PC-9 (cell line): ENCODE data around the gene GARNL3. TPM values are rescaled to one million over a fixed set of nuclear protein-coding genes. Genes with fewer than 3 reads are reported as not detected.

ENCODE experiments used
- BruUV-seq: library from RNA; stranded (reverse); fragments of 400-500 nt; replicated peaks from 2 replicates; lab custom pipeline; 2021; lab: Mats Ljungman, UMichigan
- CTCF ChIA-PET: fragments of 300-600 bp; sonication (Branson Sonifier 250); formaldehyde crosslinking; loops from one replicate; lab custom pipeline; 2022; ENCODE audit warnings: antibody characterized with exemption; lab: Charles Lee
- POLR2A ChIA-PET: fragments of 300-600 bp; sonication (Branson Sonifier 250); formaldehyde crosslinking; loops from one replicate; lab custom pipeline; 2022; ENCODE audit warnings: antibody characterized with exemption; ENCODE audit not compliant: unreplicated experiment; lab: Charles Lee
- DNase-seq, 2 experiments: peaks; one replicate each; pipeline versions ENCODE4 v3.0.0 to v3.0.0-alpha.2; 2015 to 2022; ENCODE audit warnings: mixed read lengths in 1 of 2
- H2AFZ ChIP-seq: fragments of 200-600 bp; sonication (generic); 2 replicates; pipeline ENCODE4 v1.8.1; 2017; ENCODE audit warnings: antibody characterized with exemption
- H3F3A ChIP-seq: fragments of 200-600 bp; sonication (generic); 2 replicates; pipeline ENCODE4 v1.8.1; 2017; ENCODE audit warnings: antibody characterized with exemption, mild to moderate bottlenecking, low read depth; ENCODE audit not compliant: insufficient read depth
- H3K27ac ChIP-seq: fragments of 200-600 bp; sonication (generic); 2 replicates; pipeline ENCODE4 v1.6.1; 2016; ENCODE audit warnings: mixed run types
- H3K27me3 ChIP-seq: fragments of 200-600 bp; sonication (generic); 2 replicates; pipeline ENCODE4 v1.6.1; 2016; ENCODE audit warnings: low read depth, mixed run types; ENCODE audit not compliant: insufficient read depth
- H3K36me3 ChIP-seq: fragments of 200-600 bp; sonication (generic); 2 replicates; pipeline ENCODE4 v1.6.1; 2016; ENCODE audit warnings: low read depth, mixed run types
- H3K4me1 ChIP-seq: fragments of 200-600 bp; sonication (generic); replicated peaks from 2 replicates; pipeline ENCODE4 v1.6.1; 2016; ENCODE audit warnings: mixed run types; ENCODE audit not compliant: insufficient read depth
- H3K4me2 ChIP-seq: fragments of 200-600 bp; sonication (generic); 2 replicates; pipeline ENCODE4 v1.6.1; 2017; ENCODE audit warnings: mixed run types
- H3K4me3 ChIP-seq: fragments of 200-600 bp; sonication (generic); 2 replicates; pipeline ENCODE4 v1.6.1; 2016; ENCODE audit warnings: mixed run types
- H3K79me2 ChIP-seq: fragments of 200-600 bp; sonication (generic); 2 replicates; pipeline ENCODE4 v1.6.1; 2017; ENCODE audit warnings: low read depth, mixed run types
- H3K9me2 ChIP-seq: fragments of 200-600 bp; sonication (generic); 2 replicates; pipeline ENCODE4 v1.8.1; 2017; ENCODE audit warnings: mild to moderate bottlenecking; ENCODE audit not compliant: insufficient read depth
- H3K9me3 ChIP-seq: fragments of 200-600 bp; sonication (generic); 2 replicates; pipeline ENCODE4 v1.8.1; 2016; ENCODE audit warnings: low read depth; ENCODE audit not compliant: insufficient read depth
- H4K20me1 ChIP-seq: fragments of 200-600 bp; sonication (generic); 2 replicates; pipeline ENCODE4 v1.8.1; 2017; ENCODE audit not compliant: insufficient read depth
- CTCF ChIP-seq: fragments of 200-600 bp; sonication (generic); conservative IDR thresholded peaks from 2 replicates; pipeline ENCODE4 v1.6.1; 2017; ENCODE audit warnings: mixed run types, antibody characterized with exemption, mild to moderate bottlenecking, moderate library complexity
- EZH2 ChIP-seq: fragments of 200-600 bp; sonication (generic); IDR thresholded peaks from 2 replicates; pipeline ENCODE4 v1.8.0; 2017; ENCODE audit warnings: antibody characterized with exemption, low read depth
- intact Hi-C: fragments of 100-400 bp; cut with micrococcal nuclease; formaldehyde crosslinking; loops from one replicate; pipeline ENCODE4 v1.10.0; 2022; ENCODE audit not compliant: unreplicated experiment
- total RNA-seq: library from RNA; stranded (reverse); gene quantifications from 2 replicates; pipeline ENCODE4 v1.2.3, GENCODE V29; 2021

GARNL3 gene
- total RNA-seq, 1 experiment from 2014 or later = 10.8 TPM

GRCh38 chr9:127292415-127292814 is 27.8 kb downstream of the GARNL3 start:
- Histone ChIP-seq H3K9me3 (no peaks in the 10 kb centered on the region), H3K27ac (no peak overlapping the region), H4K20me1 (no peaks in the 10 kb centered on the region), H3K4me1 (no peaks in the 10 kb centered on the region), H3K4me2 (no peak overlapping the region), H3K4me3 (no peak overlapping the region), H3K27me3 (no peaks in the 10 kb centered on the region), H3K79me2 (no peaks in the 10 kb centered on the region), H3K9me2 (no peaks in the 10 kb centered on the region), H2AFZ (no peak overlapping the region), H3F3A (no peaks in the 10 kb centered on the region), H3K36me3 (no peaks in the 10 kb centered on the region)
- ChIA-PET POLR2A (no interaction called here), CTCF (no interaction called here)
- no TSS peak for BruUV-seq
- TF ChIP-seq EZH2 (no peak), CTCF (no peak)
- intact Hi-C loops = no loop called here
- DNase-seq = no peak

- no peaks in the 10 kb centered on the region for H3K4me1 ChIP-seq
- ChIA-PET CTCF (no interaction called here), POLR2A (no interaction called here)
- no peak for DNase-seq
- no peaks in the 10 kb centered on the region for H3K36me3 ChIP-seq
- intact Hi-C loops = no loop called here
- no peaks in the 10 kb centered on the region for H3K9me2 ChIP-seq
- no peak overlapping the region for H3K4me2 ChIP-seq
- no peaks in the 10 kb centered on the region for H3F3A ChIP-seq
- H3K27ac ChIP-seq = no peak overlapping the region
- no peak overlapping the region for H3K4me3 ChIP-seq
- H4K20me1 ChIP-seq = no peaks in the 10 kb centered on the region
- BruUV-seq = no TSS peak
- H3K27me3 ChIP-seq = no peaks in the 10 kb centered on the region
- H3K79me2 ChIP-seq = no peaks in the 10 kb centered on the region
- H3K9me3 ChIP-seq = no peaks in the 10 kb centered on the region
- no peak overlapping the region for H2AFZ ChIP-seq
- TF ChIP-seq CTCF = no peak
- TF ChIP-seq EZH2 = no peak
These were observed 28.8 kb downstream of the GARNL3 start for GRCh38 chr9:127293328-127293727.

- CTCF ChIA-PET = no interaction called here
These were observed 29.2 kb downstream of the GARNL3 start for GRCh38 chr9:127293767-127294166.

More at GRCh38 chr9:127293767-127294166, 29.2 kb downstream of the GARNL3 start:
- Histone ChIP-seq H3K79me2 (no peaks in the 10 kb centered on the region), H3K9me3 (no peaks in the 10 kb centered on the region), H3K27me3 (no peaks in the 10 kb centered on the region), H4K20me1 (no peaks in the 10 kb centered on the region), H3K9me2 (no peaks in the 10 kb centered on the region), H3K4me3 (no peak overlapping the region), H3F3A (no peaks in the 10 kb centered on the region), H3K27ac (no peak overlapping the region), H3K4me1 (no peaks in the 10 kb centered on the region), H2AFZ (no peak overlapping the region), H3K4me2 (no peak overlapping the region), H3K36me3 (no peaks in the 10 kb centered on the region)
- intact Hi-C loops = no loop called here
- POLR2A ChIA-PET = no interaction called here
- DNase-seq = no peak
- no TSS peak for BruUV-seq
- TF ChIP-seq CTCF (no peak), EZH2 (no peak)
